ENCODE data around the gene LRP2. TPM values are rescaled to one million over a fixed set of nuclear protein-coding genes. Genes with fewer than 3 reads are reported as not detected.
"Not testable (repeated sequence)": the region's sequence is repeated elsewhere in the genome, so short reads cannot be mapped to it uniquely, and the experiment has no call there.

Gene LRP2
- total RNA-seq, 4 donors from 2014 or later, result 154 to 310 (median 184) TPM

GRCh38 chr2:169137924-169138323, 224.4 kb downstream of the LRP2 start:
- intact Hi-C loops (cut with DNase I), result no loop called here

GRCh38 chr2:169136885-169137534, 225.3 kb downstream of the LRP2 start:
- Histone ChIP-seq H3K27me3 (no peaks in the 10 kb centered on the region), H3K4me1 (no peaks in the 10 kb centered on the region), H3K9me3 (no peaks in the 10 kb centered on the region), H3K36me3 (peaks cover 0 to 4% of the 10 kb centered on the region in 2 donors), H3K27ac (no peak overlapping the region), H3K4me3 (replicated peaks in 1 of 3) (no peak overlapping the region)
- 66 to 75% methylated on average over 3 of the region's 3 CpGs for WGBS, 2 donors
- TF ChIP-seq CTCF (IDR thresholded peaks at IDR 0.05), result no peak
- TF ChIP-seq POLR2A (IDR thresholded peaks at IDR 0.05), result no peak
- intact Hi-C loops (cut with DNase I), result no loop called here
- DNase-seq, result no peak

More at GRCh38 chr2:169137924-169138323, 224.4 kb downstream of the LRP2 start:
- TF ChIP-seq POLR2A (IDR thresholded peaks at IDR 0.05), result no peak
- no peak for TF ChIP-seq CTCF (IDR thresholded peaks at IDR 0.05)
- H3K4me1 ChIP-seq, result no peaks in the 10 kb centered on the region
- no peak for DNase-seq
- no peak overlapping the region for H3K4me3 ChIP-seq (replicated peaks in 1 of 3)
- peak overlapping the region in 1 of 3 donors; percentile 23 for H3K27ac ChIP-seq
- peaks cover 0 to 4% of the 10 kb centered on the region in 2 donors for H3K36me3 ChIP-seq
- H3K27me3 ChIP-seq, result no peaks in the 10 kb centered on the region
- 70 to 85% methylated on average over 2 of the region's 2 CpGs for WGBS, 2 donors
- no peaks in the 10 kb centered on the region for H3K9me3 ChIP-seq

- H3K4me1 ChIP-seq; H3K9me3 ChIP-seq; H3K4me3 ChIP-seq (replicated peaks in 1 of 3); H3K27ac ChIP-seq; H3K27me3 ChIP-seq; H3K36me3 ChIP-seq; DNase-seq; intact Hi-C loops (cut with DNase I): not testable (repeated sequence)
- WGBS, 2 donors, result 87 to 94% methylated on average over 4 to 5 of the region's 5 CpGs
Measured at GRCh38 chr2:169136428-169136827, 225.9 kb downstream of the LRP2 start.

- intact Hi-C loops (cut with DNase I); H3K27ac ChIP-seq; H3K9me3 ChIP-seq; H3K4me3 ChIP-seq (replicated peaks in 1 of 3); H3K36me3 ChIP-seq; H3K27me3 ChIP-seq; DNase-seq; H3K4me1 ChIP-seq: not testable (repeated sequence)
- 82 to 84% methylated on average over 6 of the region's 6 CpGs for WGBS, 2 donors
Measured at GRCh38 chr2:169134272-169134671, 228.1 kb downstream of the LRP2 start.

- Histone ChIP-seq H3K9me3 (no peaks in the 10 kb centered on the region), H3K4me3 (replicated peaks in 1 of 3) (no peak overlapping the region), H3K36me3 (peaks cover 0 to 6% of the 10 kb centered on the region in 2 donors), H3K27ac (no peak overlapping the region), H3K27me3 (no peaks in the 10 kb centered on the region), H3K4me1 (no peaks in the 10 kb centered on the region)
- 43 to 44% methylated on average over 9 of the region's 9 CpGs for WGBS, 2 donors
- intact Hi-C loops (cut with DNase I), result loop anchor here (2.0 kb wide), 1 partner anchor 21 kb away; no protein-coding TSS in a partner anchor
- no peak for TF ChIP-seq POLR2A (IDR thresholded peaks at IDR 0.05)
- peak; percentile 52 to 84 (median 74) for TF ChIP-seq CTCF (IDR thresholded peaks at IDR 0.05)
- no peak for DNase-seq
Measured at GRCh38 chr2:169131587-169132512, 230.5 kb downstream of the LRP2 start.

Measured in thyroid gland (tissue), 4 donors.